H54 (cell line): ENCODE data around the gene CNOT10.

ENCODE experiments used
- DNase-seq: peaks from one replicate; pipeline ENCODE4 v3.0.0; 2011; ENCODE audit warnings: low spot score, mixed read lengths; ENCODE audit not compliant: insufficient read length
- FAIRE-seq: peaks from 3 replicates; lab custom pipeline; 2011; peaks lifted over from hg19 to GRCh38; lab: Jason Lieb, UNC
- POLR2A ChIP-seq: IDR thresholded peaks from 2 replicates; pipeline ENCODE4 v1.6.1; 2011; ENCODE audit warnings: low read depth, mild to moderate bottlenecking, low read length

The CNOT10 gene

DNA sequence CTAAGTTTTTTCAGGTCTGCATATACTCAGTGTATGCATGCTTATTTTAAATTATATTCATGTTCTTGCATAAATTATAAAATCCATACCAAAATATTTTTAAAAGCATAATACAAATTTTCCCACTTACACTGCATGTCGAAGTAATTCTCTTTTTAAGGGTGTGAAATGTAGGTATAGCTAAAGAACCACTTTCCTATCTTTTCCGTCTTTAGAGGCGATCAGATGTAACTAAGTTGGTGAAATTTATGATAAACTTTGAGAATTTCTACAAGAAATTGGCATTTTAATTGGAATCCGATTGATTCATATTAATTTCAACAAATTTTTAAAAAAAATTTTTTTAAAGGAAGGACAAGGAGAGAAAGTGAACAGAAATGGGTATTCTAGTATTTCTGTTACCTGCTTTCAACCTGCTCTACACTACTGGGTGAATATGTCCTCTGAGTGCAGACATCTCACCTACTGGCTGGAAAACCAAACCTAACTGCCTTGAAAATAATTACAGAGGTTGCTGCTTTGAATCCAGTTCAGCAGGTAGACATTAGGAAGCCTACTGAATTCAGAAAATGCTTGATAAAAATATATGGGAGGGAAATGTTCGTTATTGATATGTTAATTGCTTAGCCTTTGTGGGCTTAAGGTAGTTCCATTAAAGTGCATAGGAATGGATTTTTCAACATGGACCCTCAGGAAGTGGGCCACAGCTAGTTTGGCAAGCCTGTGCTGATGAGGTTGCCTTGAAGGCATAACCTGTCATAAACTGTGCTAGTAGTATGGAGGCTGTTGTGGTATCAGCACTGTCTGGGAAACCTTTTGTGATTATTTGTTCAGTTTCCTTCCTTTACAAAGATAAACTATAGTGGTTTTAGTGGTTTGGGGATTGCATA, 137.9 kb downstream of the CNOT10 start:
- no peak for TF ChIP-seq POLR2A
- no peak for DNase-seq
- no peak for FAIRE-seq
